Inflammatory macrophage treated with lipopolysaccharide for 4 hours (primary cell): Measurements from ENCODE around the gene ACSF3.

Experiments used
- DNase-seq: peaks from one replicate; pipeline ENCODE4 v3.0.0-alpha.2; 2020

ACSF3 gene

DNA sequence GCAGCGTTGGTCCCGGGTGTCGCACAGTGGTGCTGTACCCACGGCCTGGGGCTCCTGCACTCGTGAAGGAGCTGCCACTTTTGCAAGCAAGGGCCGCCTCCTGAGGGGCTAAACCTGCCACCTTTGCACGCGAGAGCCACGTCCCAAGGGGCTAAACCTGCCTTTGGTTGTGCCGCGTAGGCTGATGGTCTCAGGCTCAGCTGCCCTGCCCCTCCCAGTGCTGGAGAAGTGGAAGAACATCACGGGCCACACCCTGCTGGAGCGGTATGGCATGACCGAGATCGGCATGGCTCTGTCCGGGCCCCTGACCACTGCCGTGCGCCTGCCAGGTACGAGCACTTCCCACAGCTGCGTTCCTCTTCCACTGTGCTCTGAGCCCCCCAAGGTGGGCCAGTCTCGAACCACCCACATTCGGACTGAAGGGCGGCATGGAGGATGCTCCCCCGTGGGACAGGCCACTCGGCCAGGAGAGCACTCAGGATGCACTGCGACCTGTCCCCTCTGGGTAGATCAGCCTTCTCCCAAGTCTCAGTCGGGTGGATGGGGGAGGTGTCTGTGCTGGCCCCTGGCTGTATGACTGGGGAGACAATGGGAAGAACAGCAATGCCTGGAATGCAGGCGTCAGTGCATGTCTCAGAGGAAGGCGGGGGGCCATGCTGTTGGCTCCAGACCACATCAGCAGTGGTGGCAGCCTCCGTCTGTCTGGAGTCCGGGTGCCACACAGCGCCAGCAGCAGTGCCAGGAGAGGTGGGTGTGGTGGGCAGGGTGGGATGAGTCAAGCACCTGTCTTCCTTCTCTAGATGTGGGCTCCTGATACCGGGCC, 20.7 kb downstream of the ACSF3 start:
- no peak for DNase-seq

DNA sequence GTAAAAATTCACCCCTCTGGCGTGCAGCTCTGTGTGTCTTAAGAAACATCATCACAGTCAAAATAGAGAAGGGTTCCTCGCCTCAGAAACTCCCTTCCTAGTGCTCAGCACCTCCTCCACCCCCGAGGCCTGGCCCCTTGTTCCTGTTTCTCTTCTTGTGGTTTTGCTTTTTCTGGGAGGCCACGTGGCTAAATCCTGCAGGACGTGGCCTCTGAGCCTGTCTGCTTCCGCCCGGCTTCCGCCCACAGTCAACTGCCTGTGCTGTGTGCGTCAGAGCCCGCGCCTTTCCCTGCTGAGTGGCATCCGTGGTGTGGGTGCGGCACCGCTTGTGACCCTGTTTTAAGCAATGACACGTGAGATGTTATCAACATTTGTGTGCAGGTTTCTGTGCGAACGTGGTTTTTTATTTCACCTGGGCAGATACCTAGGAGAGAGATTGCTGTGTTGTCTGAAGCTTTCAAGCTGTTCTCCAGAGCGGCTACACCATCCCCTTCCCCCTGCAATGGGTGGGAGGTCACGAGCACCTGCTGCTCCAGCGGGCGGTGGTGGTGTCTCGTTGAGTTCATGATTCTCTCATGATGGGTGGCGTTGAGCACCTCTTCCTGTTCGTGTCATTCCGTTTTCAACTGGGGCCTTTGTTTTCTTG, 21.7 kb downstream of the ACSF3 start:
- DNase-seq = peak; percentile 99

DNA sequence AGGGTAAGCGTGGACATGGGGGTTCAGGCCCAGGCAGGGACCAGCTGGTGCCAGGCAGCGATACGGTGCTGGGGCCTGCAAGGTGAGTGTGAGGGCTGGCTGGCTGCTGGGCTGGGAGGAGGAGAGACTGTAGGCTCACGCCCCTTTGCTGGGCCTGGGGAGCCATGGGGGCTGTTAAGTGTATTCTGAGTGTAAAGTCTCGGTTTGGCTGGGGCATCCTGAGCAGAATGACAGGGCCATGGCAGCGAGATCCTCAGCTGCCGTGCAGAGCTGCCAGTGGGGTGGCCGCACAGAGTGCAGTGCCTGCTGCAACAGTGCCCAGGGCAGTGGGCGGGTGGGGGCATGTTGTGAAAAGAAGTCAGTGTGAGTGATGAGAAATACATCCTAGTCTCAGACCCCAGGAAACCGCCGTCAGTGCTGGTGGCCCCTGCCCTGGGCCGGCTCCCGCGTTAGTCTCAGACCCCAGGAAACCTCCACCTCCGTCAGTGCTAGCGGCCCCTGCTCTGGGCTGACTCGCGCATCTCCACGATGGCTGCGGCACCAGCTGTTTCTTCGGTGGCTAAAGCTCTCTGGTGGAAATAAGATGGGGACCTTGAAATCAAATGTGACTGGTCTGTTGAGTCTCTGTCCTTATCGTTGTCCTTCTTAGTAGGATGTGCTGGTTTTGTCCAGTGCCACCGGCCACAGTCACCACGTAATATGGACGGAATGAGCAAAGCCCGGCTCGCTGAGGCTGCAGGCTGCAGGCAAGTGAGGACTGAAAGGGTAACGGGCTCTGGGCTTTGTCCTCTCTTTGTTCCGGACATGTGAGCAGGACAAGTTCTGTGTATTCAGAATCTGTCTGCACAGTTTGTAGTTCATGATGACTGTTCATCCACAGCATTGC, 22.9 kb downstream of the ACSF3 start:
- no peak for DNase-seq

GRCh38 chr16:89117227-89117974, 23.7 kb downstream of the ACSF3 start:
- DNase-seq = peak; percentile 52

DNA sequence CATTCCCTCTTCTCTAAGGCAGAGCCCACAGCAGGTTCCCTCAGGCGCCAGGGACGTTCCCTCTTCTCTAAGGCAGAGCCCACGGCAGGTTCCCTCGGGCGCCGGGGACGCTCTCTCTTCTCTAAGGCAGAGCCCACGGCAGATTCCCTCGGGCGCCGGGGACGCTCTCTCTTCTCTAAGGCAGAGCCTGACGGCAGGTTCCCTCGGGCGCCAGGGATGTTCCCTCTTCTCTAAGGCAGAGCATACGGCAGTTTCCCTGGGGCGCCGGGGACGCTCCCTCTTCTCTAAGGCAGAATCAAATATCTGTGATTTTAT, 24.3 kb downstream of the ACSF3 start:
- DNase-seq = no peak

- no peak for DNase-seq
These were observed 24.9 kb downstream of the ACSF3 start for GRCh38 chr16:89118361-89119165.

GRCh38 chr16:89119166-89119621, 25.5 kb downstream of the ACSF3 start:
- DNase-seq = no peak

DNA sequence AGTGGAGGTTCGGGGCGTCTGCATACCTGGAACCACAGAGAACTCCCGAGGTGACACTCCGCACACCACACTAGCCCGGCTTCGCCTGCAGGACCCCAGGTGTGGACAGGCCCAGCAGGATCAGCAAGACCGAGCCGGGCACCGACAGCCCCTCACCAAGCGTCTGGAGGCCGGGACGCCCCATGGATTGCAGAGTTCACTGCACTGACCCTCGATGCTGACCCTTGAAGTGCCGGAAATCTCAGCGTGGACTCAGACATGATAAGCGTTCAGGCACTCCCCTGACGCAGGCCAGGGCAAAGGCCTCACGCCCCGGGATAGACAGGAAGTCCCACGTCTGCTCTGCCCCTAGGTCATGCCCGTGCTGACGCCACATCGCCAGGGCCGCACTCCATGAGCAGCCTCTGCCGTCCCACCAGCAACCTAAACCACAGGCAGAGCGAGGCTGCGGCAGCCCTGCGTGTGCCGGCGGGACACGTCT, 26.0 kb downstream of the ACSF3 start:
- no peak for DNase-seq

GRCh38 chr16:89120281-89120680, 26.6 kb downstream of the ACSF3 start:
- no peak for DNase-seq

- no peak for DNase-seq
These were observed 27.3 kb downstream of the ACSF3 start for GRCh38 chr16:89120921-89121351.

DNA sequence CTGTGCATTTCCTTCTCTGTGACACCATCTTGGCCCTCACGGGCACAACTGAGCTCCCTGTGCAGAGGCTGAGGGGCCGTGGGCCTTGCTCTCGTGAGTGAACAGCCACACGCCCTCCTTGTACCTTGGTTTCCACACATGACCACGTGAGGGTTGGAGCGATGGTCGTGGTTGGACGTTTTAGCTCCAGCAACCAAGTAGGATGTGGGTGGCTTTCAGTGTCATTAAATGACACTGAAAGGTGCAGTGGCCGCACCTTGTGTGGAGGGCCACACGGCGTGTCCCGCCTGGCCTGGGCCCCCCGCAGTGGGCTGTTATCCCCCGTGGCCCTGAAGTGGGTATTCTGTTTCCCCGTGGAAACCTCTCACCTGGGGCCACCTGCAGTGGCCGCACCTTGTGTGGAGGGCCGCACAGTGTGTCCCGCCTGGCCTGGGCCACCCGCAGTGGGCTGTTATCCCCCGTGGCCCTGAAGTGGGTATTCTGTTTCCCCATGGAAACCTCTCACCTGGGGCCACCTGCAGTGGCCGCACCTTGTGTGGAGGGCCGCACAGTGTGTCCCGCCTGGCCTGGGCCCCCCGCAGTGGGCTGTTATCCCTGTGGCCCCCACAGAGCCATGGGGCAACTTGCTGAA, 28.2 kb downstream of the ACSF3 start:
- DNase-seq = no peak

- DNase-seq = no peak
These were observed 28.7 kb downstream of the ACSF3 start for GRCh38 chr16:89122322-89122851.

GRCh38 chr16:89123001-89123830, 29.6 kb downstream of the ACSF3 start:
- DNase-seq = no peak

- no peak for DNase-seq
These were observed 30.1 kb downstream of the ACSF3 start for GRCh38 chr16:89123831-89124100.

- no peak for DNase-seq
These were observed 35.7 kb downstream of the ACSF3 start for GRCh38 chr16:89129378-89129777.

GRCh38 chr16:89130448-89130847, 36.8 kb downstream of the ACSF3 start:
- no peak for DNase-seq

- no peak for DNase-seq
These were observed 38.1 kb downstream of the ACSF3 start for GRCh38 chr16:89131783-89132182.

- no peak for DNase-seq
These were observed 38.7 kb downstream of the ACSF3 start for GRCh38 chr16:89132194-89133005.

DNA sequence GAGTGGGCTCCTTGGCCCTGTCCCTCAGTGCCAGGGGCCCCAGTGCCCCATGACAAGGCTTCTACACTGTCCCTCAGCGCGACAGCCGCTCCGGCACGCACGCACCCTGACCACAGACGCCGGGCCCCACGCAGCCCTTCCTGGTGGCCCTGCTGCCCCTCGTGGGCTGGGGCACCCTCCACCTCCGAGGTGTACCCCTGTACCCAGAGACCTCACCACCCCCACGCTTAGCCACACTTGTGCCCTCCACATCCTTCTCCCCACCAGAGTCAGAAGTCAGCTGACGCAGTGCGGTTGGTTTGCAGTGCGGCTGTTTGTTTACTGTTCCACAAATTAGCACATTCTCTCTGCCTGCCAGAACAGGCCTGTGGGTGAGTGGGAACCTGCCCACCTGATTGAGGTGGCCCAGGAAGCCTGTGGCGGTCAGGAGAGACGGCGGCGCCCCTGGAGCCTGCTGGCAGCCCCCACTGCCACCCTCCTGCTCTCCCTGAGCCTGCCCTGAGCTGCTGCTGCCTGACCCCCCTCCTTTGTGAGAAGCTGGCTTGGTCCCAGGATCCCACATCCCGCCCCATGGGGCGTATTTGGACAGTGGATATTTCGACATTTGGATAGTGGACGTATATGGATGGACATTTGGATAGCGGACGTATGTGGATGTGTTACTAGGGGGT, 39.9 kb downstream of the ACSF3 start:
- DNase-seq = no peak
